Thyroid gland (tissue), 4 donors: ENCODE results near the gene EBLN1. TPM values are rescaled to one million over a fixed set of nuclear protein-coding genes. Genes with fewer than 3 reads are reported as not detected.

Experiments
- DNase-seq, 2 donors: peaks; one replicate each; pipeline ENCODE4 v3.0.0-alpha.2; 2019
- H3K27ac ChIP-seq, 3 donors: fragments of 200-600 bp; sonication (generic); 1 replicate in 2 of 3; 2 replicates in 1 of 3; pipeline ENCODE4 v1.5.1; 2016 to 2019; ENCODE audit warnings: mild to moderate bottlenecking in 1 of 3, moderate library complexity in 1 of 3
- H3K27me3 ChIP-seq: fragments of 200-600 bp; sonication (generic); one replicate; pipeline ENCODE4 v1.5.1; 2019
- H3K36me3 ChIP-seq, 2 donors: fragments of 200-600 bp; sonication (generic); one replicate each; pipeline ENCODE4 v1.5.1; 2016 to 2019
- H3K4me1 ChIP-seq, 2 donors: fragments of 200-600 bp; sonication (generic); one replicate each; pipeline ENCODE4 v1.5.1; 2017 to 2019
- H3K4me3 ChIP-seq, 3 donors: fragments of 200-600 bp; sonication (generic); replicated peaks in 1 of 3; 1 replicate in 2 of 3; 2 replicates in 1 of 3; pipeline ENCODE4 v1.5.1; 2016; ENCODE audit warnings: mild to moderate bottlenecking in 1 of 3
- H3K9me3 ChIP-seq: fragments of 200-600 bp; sonication (generic); one replicate; pipeline ENCODE4 v1.5.1; 2017
- POLR2A ChIP-seq, 2 donors: fragments of 450-650 bp; IDR thresholded peaks; one replicate each; pipeline ENCODE4 v1.6.1; 2017; ENCODE audit warnings: antibody characterized with exemption in 2 of 2, mild to moderate bottlenecking in 2 of 2, moderate library complexity in 1 of 2
- WGBS, 2 donors: methylation state at CpG; one replicate each; pipeline ENCODE4 v1.1.5; 2017; 5-methylcytosine and 5-hydroxymethylcytosine counted together
- intact Hi-C: fragments of 100-400 bp; cut with DNase I; formaldehyde crosslinking; loops from one replicate; pipeline ENCODE4 v1.15.1; 2023
- total RNA-seq, 4 donors: library from RNA; depleted of rRNA; stranded (reverse); fragments of >200 nt; gene quantifications; one replicate each; pipeline ENCODE4 v1.2.3, GENCODE V29; 2016
- TF ChIP-seq, protein P1 (sequence below), 6 experiments: fragments of 200-600 bp in 3 of 6; fragments of 450-650 bp in 3 of 6; sonication (generic) in 3 of 6; IDR thresholded peaks; one replicate each; pipeline ENCODE4 v1.5.1; 2016 to 2019; ENCODE audit warnings: antibody characterized with exemption in 6 of 6, mild to moderate bottlenecking in 2 of 6, inconsistent platforms in 1 of 6, moderate library complexity in 1 of 6

The EBLN1 gene
- total RNA-seq: not detected

DNA sequence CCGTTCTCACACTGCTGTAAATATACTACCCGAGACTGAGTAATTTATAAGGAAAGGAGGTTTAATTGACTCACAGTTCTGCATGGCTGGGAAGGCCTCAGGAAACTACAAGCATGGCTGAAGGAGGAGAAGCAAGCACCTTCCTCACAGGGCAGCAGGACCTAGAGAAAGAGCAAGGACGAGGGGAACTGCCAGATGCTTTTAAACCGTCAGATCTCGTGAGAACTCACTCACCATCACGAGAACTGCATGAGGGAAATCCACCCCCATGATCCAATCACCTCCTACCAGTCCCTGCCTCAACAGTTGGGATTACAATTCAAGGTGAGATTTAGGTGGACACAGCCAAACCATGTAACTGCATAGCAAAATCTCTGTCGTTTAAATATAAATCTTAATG, at the start of gene EBLN1:
Gene EBLN1 (minus strand): TSS at position 174 of the 400 bp plus-strand sequence. CDS start 8,032 bp downstream, outside the sequence.
- no peak within 1 kb of the TSS for H3K4me3 ChIP-seq
- no peaks in the 10 kb centered on the region for H3K4me1 ChIP-seq
- H3K36me3 ChIP-seq: no peaks in the 10 kb centered on the region
- WGBS, 2 donors: 73 to 76% methylated on average over 7 of the region's 7 CpGs
- no peaks in the 10 kb centered on the region for H3K9me3 ChIP-seq
- no peak within 1 kb of the TSS for H3K27ac ChIP-seq
- intact Hi-C loops: no loop called here
- H3K27me3 ChIP-seq: no peaks in the 10 kb centered on the region
- DNase-seq: no peak
- TF ChIP-seq, protein P1, sequence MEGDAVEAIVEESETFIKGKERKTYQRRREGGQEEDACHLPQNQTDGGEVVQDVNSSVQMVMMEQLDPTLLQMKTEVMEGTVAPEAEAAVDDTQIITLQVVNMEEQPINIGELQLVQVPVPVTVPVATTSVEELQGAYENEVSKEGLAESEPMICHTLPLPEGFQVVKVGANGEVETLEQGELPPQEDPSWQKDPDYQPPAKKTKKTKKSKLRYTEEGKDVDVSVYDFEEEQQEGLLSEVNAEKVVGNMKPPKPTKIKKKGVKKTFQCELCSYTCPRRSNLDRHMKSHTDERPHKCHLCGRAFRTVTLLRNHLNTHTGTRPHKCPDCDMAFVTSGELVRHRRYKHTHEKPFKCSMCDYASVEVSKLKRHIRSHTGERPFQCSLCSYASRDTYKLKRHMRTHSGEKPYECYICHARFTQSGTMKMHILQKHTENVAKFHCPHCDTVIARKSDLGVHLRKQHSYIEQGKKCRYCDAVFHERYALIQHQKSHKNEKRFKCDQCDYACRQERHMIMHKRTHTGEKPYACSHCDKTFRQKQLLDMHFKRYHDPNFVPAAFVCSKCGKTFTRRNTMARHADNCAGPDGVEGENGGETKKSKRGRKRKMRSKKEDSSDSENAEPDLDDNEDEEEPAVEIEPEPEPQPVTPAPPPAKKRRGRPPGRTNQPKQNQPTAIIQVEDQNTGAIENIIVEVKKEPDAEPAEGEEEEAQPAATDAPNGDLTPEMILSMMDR (IDR thresholded peaks at IDR 0.05): no peak
- no peak for TF ChIP-seq POLR2A (IDR thresholded peaks at IDR 0.05)

DNA sequence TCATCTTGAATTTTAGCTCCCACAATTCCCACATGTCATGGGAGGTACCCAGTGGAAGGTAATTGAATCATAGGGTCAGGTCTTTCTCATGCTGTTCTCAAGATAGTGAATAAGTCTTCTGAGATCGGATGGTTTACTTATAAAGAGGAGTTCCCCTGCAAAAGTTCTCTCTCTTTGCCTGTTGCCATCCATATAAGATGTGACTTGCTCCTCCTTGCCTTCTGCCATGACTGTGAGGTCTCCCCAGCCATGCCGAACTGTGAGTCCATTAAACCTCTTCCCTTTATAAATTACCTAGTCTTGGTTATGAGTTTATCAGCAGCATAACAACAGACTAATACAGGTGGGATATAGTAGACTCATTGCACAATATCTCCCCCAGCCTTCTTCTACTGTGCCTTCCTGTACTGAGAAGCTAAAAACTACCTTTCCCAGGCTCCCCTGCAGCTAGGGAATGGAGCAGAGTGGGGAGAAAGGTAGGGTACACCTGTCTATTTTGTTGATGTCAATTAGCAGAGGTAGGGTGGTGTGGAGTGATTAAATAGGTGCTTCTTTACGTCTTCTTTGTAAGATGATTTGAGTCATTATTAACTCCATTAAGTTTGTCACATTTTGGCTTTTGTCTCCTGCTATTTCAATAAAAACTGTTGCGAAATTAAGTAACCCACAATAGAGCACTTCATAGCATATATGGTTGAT, 48.2 kb upstream of the EBLN1 start:
- Histone ChIP-seq H3K9me3 (no peaks in the 10 kb centered on the region), H3K36me3 (no peaks in the 10 kb centered on the region), H3K4me3 (no peak overlapping the region), H3K4me1 (no peaks in the 10 kb centered on the region), H3K27ac (no peak overlapping the region), H3K27me3 (no peaks in the 10 kb centered on the region)
- 94 to 96% methylated on average over 4 of the region's 4 CpGs for WGBS, 2 donors
- TF ChIP-seq, protein P1 (IDR thresholded peaks at IDR 0.05): no peak
- TF ChIP-seq POLR2A (IDR thresholded peaks at IDR 0.05): no peak
- DNase-seq: no peak
- intact Hi-C loops: no loop called here

DNA sequence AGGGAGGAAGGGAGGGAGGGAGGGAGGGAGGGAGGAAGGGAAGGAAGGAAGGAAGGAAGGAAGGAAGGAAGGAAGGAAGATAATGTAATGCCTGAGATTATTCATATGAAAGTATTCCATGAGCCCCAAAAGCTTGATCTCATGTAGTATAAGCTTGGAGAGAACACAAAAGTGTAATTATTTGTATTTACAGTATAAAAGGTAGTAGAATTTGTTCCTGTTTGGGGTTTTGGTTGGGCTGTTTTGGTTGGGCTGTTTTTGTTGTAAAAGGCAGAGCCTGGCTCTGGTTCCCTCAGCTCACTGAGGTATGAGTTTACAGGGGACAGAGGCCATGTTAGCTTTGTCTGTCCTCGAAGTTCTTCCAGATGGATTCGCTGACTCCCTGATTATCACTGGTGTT, 45.3 kb upstream of the EBLN1 start:
- Histone ChIP-seq H3K4me3 (no peak overlapping the region), H3K27me3 (no peaks in the 10 kb centered on the region), H3K9me3 (no peaks in the 10 kb centered on the region), H3K36me3 (no peaks in the 10 kb centered on the region), H3K27ac (no peak overlapping the region), H3K4me1 (no peaks in the 10 kb centered on the region)
- no peak for DNase-seq
- intact Hi-C loops: no loop called here
- TF ChIP-seq, protein P1 (IDR thresholded peaks at IDR 0.05): no peak
- TF ChIP-seq POLR2A (IDR thresholded peaks at IDR 0.05): no peak
- 88 to 92% methylated on average over 2 of the region's 2 CpGs for WGBS, 2 donors

DNA sequence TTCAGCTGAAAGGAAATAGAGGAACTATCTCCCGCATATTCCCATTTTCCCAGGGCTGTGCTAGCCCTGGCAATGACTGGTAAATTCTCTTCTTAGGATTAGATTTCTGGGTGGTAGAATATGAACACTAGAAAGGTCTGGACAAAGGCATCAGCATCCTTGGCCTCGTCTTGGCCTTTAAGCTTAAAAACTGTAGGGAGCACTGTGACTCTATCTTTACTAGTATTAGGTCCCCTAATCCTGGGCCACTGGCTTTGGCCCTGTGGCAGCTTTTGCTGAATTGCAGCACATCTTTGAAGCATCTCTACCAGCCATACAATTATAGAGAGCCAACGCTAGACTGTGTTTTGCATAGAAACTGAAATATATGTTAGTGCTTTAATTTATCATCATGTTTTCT, 41.5 kb upstream of the EBLN1 start:
- H3K27me3 ChIP-seq: no peaks in the 10 kb centered on the region
- 88 to 91% methylated on average over 3 of the region's 3 CpGs for WGBS, 2 donors
- no peaks in the 10 kb centered on the region for H3K36me3 ChIP-seq
- H3K9me3 ChIP-seq: no peaks in the 10 kb centered on the region
- DNase-seq: no peak
- H3K27ac ChIP-seq: no peak overlapping the region
- no peaks in the 10 kb centered on the region for H3K4me1 ChIP-seq
- TF ChIP-seq, protein P1 (IDR thresholded peaks at IDR 0.05): no peak
- intact Hi-C loops: no loop called here
- no peak overlapping the region for H3K4me3 ChIP-seq

DNA sequence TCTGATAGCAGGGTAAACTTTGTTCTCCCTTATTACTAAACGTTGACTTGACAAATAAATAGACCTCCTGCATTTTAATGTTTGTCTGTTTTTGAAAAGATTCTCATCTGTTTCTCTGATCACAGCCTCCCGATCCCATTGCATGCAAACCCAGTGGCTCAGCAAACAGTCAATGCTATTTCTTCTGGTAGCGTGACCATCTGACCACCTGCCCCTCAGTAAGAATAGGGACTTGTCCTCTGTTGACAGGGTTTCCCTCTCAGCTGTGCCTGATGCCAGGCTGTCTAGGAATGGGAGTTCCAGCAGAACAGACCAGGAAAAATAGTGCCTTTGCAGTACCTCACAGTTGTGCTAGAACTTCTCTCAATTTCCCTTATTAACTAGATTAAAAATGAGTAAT, 40.7 kb upstream of the EBLN1 start:
- no peaks in the 10 kb centered on the region for H3K4me1 ChIP-seq
- no peaks in the 10 kb centered on the region for H3K9me3 ChIP-seq
- no peaks in the 10 kb centered on the region for H3K36me3 ChIP-seq
- intact Hi-C loops: no loop called here
- 88% methylated on average over 3 of the region's 3 CpGs for WGBS, 2 donors
- no peak overlapping the region for H3K27ac ChIP-seq
- no peak for DNase-seq
- H3K4me3 ChIP-seq: no peak overlapping the region
- H3K27me3 ChIP-seq: no peaks in the 10 kb centered on the region
- TF ChIP-seq, protein P1 (IDR thresholded peaks at IDR 0.05): no peak
- no peak for TF ChIP-seq POLR2A (IDR thresholded peaks at IDR 0.05)
